ENCODE data around the gene SHC3.

SHC3 gene

DNA sequence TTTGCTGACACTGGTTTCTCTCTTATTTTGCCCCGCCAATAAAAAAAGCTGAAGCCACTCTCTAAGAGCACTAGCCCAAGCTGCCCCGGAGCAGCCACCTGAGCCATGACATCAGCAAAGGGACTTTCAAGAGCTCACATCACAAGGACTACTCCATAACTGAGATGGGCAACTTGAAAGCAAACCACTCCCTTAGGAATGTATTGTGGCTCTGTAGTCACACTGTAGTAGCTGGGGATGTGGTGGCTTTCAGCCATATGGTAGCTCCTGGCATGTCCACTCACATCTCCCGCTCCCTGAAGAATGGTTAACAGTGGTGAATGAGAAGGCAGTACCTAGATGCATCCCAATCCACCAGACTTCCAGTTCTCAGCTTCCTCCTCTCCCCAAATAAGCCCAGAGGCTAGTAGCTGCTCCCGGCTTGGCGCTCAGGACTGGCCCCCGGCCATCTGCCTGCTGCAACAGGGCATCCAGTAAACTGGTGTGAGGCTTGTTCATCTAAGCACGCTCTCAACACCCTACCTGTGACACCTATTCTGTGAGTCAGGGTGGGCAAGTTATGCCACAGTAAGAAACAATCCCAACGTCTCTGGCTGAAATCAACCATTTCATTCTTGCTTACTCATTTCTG, 123.6 kb downstream of the SHC3 start:
- DNase-seq (ENCODE audit: extremely low read depth, low read depth) = no peak
- TF ChIP-seq, protein P1, sequence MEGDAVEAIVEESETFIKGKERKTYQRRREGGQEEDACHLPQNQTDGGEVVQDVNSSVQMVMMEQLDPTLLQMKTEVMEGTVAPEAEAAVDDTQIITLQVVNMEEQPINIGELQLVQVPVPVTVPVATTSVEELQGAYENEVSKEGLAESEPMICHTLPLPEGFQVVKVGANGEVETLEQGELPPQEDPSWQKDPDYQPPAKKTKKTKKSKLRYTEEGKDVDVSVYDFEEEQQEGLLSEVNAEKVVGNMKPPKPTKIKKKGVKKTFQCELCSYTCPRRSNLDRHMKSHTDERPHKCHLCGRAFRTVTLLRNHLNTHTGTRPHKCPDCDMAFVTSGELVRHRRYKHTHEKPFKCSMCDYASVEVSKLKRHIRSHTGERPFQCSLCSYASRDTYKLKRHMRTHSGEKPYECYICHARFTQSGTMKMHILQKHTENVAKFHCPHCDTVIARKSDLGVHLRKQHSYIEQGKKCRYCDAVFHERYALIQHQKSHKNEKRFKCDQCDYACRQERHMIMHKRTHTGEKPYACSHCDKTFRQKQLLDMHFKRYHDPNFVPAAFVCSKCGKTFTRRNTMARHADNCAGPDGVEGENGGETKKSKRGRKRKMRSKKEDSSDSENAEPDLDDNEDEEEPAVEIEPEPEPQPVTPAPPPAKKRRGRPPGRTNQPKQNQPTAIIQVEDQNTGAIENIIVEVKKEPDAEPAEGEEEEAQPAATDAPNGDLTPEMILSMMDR (IDR thresholded peaks at IDR 0.05; ENCODE audit: low read depth, low read length, missing control alignments) = no peak
- H3K4me3 ChIP-seq (replicated peaks; ENCODE audit: low read depth, low read length) = no peak overlapping the region

DNA sequence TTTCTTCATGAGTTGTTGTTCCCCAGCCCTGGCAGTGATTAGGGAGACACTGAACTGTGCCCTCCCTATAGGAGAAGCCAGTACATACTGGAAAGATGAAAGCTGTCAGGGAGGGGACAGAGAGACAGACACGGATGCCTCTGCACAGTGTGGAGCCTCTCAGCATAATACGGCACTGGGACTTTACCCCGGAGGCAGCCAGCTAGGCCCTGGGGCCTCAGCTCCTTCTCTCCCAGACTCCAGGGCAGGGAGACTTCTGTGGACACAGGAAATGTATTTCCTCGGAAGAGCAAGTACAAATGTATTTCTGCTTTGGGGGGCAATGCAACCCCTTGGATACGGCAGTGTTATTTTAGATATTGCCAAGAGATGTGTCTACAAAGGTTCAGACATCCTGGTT, 125.3 kb downstream of the SHC3 start:
- DNase-seq (ENCODE audit: extremely low read depth, low read depth) = no peak
- no peak overlapping the region for H3K4me3 ChIP-seq (replicated peaks; ENCODE audit: low read depth, low read length)
- TF ChIP-seq, protein P1 (IDR thresholded peaks at IDR 0.05; ENCODE audit: low read depth, low read length, missing control alignments) = no peak

DNA sequence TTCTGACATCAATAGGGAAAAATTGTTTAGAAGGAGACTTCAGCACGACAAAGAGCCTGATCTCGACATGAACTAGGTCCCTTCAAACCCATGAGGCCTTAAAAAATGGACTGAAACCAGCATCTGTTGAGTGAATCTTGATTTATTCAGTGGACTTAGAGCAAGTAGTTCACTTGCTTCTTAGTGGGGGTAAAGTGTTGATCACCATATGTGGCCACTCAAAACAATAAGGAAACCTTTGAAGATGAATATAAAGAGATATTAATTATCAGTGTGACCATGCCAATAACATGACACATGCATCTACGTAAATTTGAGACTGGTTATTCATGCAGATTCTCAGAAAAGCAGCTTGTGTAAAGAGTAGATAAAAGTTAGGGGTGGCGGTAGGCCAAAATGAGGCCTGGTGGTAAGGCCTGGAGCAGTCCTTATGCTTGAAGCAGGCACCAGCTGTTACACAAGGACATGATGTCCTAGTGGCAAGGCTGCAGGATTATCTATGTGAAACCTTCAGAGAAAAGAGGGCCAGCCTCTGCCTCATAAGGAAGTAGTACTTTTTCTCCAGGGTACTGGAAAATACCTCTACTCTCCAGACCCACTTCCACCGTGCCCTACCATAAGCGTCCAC, 126.0 kb downstream of the SHC3 start:
- TF ChIP-seq, protein P1 (IDR thresholded peaks at IDR 0.05; ENCODE audit: low read depth, low read length, missing control alignments) = no peak
- H3K4me3 ChIP-seq (replicated peaks; ENCODE audit: low read depth, low read length) = no peak overlapping the region
- no peak for DNase-seq (ENCODE audit: extremely low read depth, low read depth)

DNA sequence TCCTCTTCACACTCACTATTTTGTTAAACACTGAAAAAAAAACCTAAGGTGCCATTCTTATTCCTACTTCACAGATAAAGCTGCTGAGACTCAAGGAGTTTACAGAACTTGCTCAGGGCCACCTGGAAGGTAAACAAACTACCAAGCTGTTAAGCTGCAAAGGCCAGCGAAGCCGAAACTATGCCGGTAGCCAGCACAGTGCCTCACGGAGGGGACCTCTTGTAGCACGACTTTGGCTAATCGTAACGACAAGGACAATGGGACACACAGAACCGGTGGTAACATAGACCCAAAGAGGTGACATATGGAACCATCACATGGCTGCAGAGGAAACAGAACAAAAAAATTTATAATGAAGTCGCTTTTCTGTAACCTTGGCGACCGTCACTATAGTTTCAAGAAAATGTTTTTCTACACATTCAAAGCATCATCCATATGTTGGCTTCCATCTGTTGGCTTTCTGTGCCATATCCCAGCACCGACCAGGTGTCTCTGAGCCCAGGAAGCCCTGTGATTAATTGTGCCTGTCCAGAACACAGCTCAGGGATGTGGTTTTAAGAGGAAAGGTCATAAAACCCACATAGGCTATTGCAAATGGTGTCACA, 127.1 kb downstream of the SHC3 start:
- TF ChIP-seq, protein P1 (IDR thresholded peaks at IDR 0.05; ENCODE audit: low read depth, low read length, missing control alignments) = no peak
- H3K4me3 ChIP-seq (replicated peaks; ENCODE audit: low read depth, low read length) = no peak overlapping the region
- no peak for DNase-seq (ENCODE audit: extremely low read depth, low read depth)

DNA sequence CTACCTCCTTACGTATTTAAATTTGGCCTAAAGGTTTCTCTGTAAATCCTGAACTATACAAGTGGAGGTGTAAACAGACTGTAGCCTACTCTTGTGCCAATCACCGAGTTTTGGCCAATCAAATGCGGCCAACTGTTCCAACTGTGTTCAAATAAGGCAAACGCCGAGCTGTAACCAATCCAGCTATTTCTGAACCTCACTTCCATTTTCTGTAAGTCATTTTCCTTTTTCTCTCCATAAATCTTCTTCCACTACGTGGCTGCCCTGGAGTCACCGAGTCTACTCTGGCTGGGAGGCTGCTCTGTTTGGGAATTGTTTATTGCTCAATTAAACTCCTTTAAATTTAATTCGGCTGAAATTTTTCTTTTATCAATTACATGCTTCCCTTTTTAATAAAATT, 129.0 kb downstream of the SHC3 start:
- TF ChIP-seq, protein P1 (IDR thresholded peaks at IDR 0.05; ENCODE audit: low read depth, low read length, missing control alignments) = no peak
- DNase-seq (ENCODE audit: extremely low read depth, low read depth) = no peak
- no peak overlapping the region for H3K4me3 ChIP-seq (replicated peaks; ENCODE audit: low read depth, low read length)

DNA sequence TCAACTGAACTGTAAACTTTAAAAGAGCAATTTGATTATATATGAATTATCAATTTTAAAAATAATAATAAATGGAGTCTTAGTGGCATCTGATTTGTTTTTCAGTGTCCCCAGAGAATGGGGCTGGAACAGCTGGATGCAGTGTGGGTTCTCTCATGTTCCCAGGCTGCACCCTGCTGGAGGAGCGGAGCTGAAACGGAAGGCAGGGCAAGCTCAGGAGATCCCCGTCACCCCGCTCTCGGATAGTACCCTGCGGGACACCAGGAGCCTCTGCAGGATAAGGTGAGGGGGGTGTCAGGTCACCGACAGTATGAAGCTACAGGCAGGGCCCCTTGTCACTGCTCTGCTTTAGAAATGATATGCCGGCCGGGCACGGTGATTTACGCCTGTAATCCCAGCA, 130.0 kb downstream of the SHC3 start:
- DNase-seq (ENCODE audit: extremely low read depth, low read depth) = no peak
- H3K4me3 ChIP-seq (replicated peaks; ENCODE audit: low read depth, low read length) = no peak overlapping the region
- TF ChIP-seq, protein P1 (IDR thresholded peaks at IDR 0.05; ENCODE audit: low read depth, low read length, missing control alignments) = no peak
